ENCODE measurements around the gene STIM2.

STIM2 gene

GRCh38 chr4:27062256-27062655 lies 201.6 kb downstream of the STIM2 start:
- Histone ChIP-seq H3K36me3 (ENCODE audit: control insufficient read depth, insufficient read depth, low read length) (no peaks in the 10 kb centered on the region), H3K9me3 (ENCODE audit: control insufficient read depth, low read length) (no peaks in the 10 kb centered on the region), H3K4me3 (ENCODE audit: low read length) (no peak overlapping the region), H3K9ac (ENCODE audit: low read length) (no peak overlapping the region), H3K27me3 (ENCODE audit: control insufficient read depth, insufficient read depth, low read length) (no peaks in the 10 kb centered on the region), H3K4me1 (ENCODE audit: control insufficient read depth, insufficient read depth, low read length) (no peaks in the 10 kb centered on the region)

GRCh38 chr4:27066591-27066990 lies 205.9 kb downstream of the STIM2 start:
- Histone ChIP-seq H3K9me3 (ENCODE audit: control insufficient read depth, low read length) (no peaks in the 10 kb centered on the region), H3K36me3 (ENCODE audit: control insufficient read depth, insufficient read depth, low read length) (no peaks in the 10 kb centered on the region), H3K4me3 (ENCODE audit: low read length) (no peak overlapping the region), H3K4me1 (ENCODE audit: control insufficient read depth, insufficient read depth, low read length) (no peaks in the 10 kb centered on the region), H3K27me3 (ENCODE audit: control insufficient read depth, insufficient read depth, low read length) (no peaks in the 10 kb centered on the region), H3K9ac (ENCODE audit: low read length) (no peak overlapping the region)

GRCh38 chr4:27068151-27068867 lies 207.7 kb downstream of the STIM2 start:
- H3K4me3 ChIP-seq (ENCODE audit: low read length): no peak overlapping the region
- H3K9me3 ChIP-seq (ENCODE audit: control insufficient read depth, low read length): no peaks in the 10 kb centered on the region
- no peak overlapping the region for H3K9ac ChIP-seq (ENCODE audit: low read length)
- H3K36me3 ChIP-seq (ENCODE audit: control insufficient read depth, insufficient read depth, low read length): no peaks in the 10 kb centered on the region
- no peaks in the 10 kb centered on the region for H3K4me1 ChIP-seq (ENCODE audit: control insufficient read depth, insufficient read depth, low read length)
- no peaks in the 10 kb centered on the region for H3K27me3 ChIP-seq (ENCODE audit: control insufficient read depth, insufficient read depth, low read length)
